ENCODE measurements around the gene WBP2.

Gene WBP2

DNA sequence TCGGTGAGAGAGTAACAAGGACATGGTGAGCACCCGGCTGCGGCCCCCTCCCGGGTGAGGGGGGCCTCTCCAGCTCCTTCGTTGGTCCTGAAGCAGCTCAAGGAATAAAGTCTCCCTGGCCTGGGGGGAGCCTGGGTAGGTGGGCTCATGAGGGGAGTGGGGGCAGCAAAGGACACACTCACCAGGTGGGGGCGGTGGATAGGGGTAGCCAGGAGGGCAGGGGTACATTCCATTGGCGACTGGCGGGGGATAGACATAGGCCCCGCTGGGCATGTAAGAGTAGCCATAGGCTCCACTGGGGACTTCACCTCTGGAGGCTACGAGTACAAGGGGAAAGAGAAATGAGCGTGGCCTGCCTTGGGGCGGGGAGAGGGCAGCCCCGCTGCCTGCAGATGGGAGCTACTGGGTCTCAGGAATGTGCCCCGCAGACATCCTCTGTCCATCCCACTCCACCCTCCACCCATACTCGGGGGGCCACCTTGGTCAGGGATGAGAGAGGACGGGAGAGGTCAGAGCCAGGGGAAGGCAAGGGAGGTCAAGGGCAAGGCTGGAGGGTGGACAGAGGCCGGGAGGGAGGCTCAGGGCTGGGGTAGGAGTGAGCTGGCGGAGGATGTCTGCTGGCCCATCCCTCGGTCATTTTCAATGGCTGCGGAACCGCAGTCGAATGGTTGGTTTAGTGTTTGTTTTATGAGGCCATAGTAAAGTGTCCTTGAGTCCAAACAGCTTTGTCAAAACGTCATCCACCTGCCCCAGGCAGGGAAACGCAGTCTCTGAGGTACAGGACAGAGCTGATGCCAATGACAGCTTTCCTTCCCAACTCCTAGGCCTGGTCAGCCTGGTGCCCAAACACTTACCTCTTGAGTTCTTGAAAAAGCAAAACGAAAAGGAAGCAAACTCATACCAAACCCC lies 7.3 kb downstream of the WBP2 start:
- DNase-seq (ENCODE audit: low read depth): no peak
- H3K4me3 ChIP-seq (ENCODE audit: low read depth, low read length): no peak overlapping the region

DNA sequence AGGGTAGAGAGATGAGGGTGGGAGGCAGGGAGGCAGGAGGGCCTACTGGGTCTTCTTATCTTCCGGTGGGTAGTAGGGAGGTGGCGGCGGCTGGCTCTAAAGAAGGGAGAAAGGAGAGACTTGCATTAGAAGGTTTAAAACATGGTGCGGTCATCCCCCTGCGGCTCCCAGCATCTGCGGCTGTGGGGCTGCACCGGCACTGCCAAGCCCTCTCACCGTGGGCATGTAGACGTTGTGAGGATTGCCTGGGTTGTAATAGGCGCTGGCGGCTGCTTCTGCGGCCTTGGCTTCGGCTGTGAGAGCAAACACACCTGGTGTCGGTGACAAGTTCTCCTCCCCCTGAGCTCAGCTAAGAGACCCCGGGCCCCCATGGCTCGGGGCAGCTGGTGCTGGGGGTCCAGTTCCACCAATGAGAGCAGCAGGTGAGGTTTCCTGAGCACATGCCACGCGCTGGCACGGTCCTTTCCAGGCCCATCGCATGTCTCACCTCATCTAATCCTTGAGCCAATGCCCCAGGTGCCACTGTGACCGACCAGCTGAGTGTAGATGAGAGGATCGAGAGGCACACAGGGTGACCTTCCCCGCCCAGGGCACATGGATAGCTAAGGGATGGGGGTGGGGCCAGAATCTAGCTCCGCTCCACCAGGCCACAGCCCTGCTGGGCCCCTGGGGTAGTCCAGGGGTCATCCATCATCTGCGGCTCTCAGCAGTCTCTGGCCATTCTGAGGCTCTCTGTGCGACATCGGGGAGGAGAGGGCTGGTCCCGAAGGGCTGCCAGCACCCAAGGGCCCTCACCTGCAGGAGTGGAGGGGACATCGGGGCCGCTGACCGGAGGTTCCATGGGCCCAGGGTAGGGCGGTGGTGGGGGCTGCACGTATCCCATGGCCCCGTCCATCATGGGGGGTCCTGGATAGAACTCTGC lies 8.2 kb downstream of the WBP2 start:
- no peak for DNase-seq (ENCODE audit: low read depth)
- H3K4me3 ChIP-seq (ENCODE audit: low read depth, low read length): no peak overlapping the region

- DNase-seq (ENCODE audit: low read depth): no peak
- H3K4me3 ChIP-seq (ENCODE audit: low read depth, low read length): no peak overlapping the region
Observed at GRCh38 chr17:75845933-75846691, 9.0 kb downstream of the WBP2 start.

GRCh38 chr17:75845058-75845711 lies 9.9 kb downstream of the WBP2 start:
- DNase-seq (ENCODE audit: low read depth): no peak
- no peak overlapping the region for H3K4me3 ChIP-seq (ENCODE audit: low read depth, low read length)

GRCh38 chr17:75844530-75845057 lies 10.5 kb downstream of the WBP2 start:
- H3K4me3 ChIP-seq (ENCODE audit: low read depth, low read length): no peak overlapping the region
- DNase-seq (ENCODE audit: low read depth): no peak

- H3K4me3 ChIP-seq (ENCODE audit: low read depth, low read length): no peak within 1 kb of the TSS
- DNase-seq (ENCODE audit: low read depth): no peak
Observed at GRCh38 chr17:75843577-75844529, 11.3 kb downstream of the WBP2 start, which contains the start of gene UNC13D. UNC13D (minus strand) TSS chr17:75844404; CDS start chr17:75844337, 67 bp downstream.

DNA sequence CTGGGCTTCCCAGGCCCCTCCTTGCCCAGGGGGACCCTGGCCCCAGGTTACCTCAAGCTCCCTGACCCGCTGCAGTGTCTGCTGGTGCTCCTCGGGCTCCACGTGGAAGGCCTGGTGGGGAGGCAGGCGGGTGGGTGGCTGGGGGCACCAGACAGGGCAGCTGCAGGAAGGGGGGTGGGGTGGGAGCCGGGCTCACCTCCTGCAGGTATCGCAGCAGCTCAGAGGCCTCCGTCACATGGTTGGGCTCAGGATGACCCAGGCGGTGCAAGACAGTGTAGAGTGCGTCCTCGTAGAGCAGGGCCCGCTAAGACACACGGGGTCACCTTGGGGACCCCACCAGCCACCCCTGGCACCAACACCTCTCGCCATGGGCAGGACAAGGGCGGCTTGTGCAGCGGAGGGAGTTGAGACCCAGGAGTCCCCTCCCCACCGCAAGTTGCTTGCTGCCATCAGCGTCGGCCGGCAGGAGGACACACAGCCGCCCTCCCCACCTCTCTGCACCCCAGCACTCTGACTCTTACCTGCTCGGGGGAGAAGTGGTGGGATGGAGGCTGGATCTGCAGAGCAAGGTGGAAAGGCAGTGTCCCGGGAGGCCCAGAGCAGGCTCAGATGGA lies 12.1 kb downstream of the WBP2 start:
- no peak for DNase-seq (ENCODE audit: low read depth)

GRCh38 chr17:75842411-75842810 lies 12.7 kb downstream of the WBP2 start:
- DNase-seq (ENCODE audit: low read depth): no peak
- H3K4me3 ChIP-seq (ENCODE audit: low read depth, low read length): no peak overlapping the region

More for the DNA sequence above, 12.1 kb downstream of the WBP2 start:
- H3K4me3 ChIP-seq (ENCODE audit: low read depth, low read length): no peak overlapping the region

DNA sequence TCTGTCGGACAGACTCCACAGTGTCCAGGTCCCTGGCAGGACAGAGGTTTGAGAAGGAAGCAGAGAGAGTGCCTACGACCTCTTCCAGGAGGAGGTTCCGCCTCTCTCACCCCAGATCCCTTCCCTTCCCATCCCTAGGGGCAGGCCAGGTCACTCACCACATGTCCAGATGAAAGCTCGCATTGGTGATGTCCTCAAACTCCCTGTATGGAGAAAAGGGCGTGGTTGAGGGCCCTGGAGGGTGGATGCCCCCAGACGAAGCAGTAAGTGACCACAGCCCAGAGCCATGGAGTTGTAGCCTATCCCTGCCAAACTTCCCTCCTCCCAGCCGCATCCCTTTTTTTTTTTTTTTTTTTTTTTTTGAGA lies 14.4 kb downstream of the WBP2 start:
- no peak for DNase-seq (ENCODE audit: low read depth)
- no peak overlapping the region for H3K4me3 ChIP-seq (ENCODE audit: low read depth, low read length)

DNA sequence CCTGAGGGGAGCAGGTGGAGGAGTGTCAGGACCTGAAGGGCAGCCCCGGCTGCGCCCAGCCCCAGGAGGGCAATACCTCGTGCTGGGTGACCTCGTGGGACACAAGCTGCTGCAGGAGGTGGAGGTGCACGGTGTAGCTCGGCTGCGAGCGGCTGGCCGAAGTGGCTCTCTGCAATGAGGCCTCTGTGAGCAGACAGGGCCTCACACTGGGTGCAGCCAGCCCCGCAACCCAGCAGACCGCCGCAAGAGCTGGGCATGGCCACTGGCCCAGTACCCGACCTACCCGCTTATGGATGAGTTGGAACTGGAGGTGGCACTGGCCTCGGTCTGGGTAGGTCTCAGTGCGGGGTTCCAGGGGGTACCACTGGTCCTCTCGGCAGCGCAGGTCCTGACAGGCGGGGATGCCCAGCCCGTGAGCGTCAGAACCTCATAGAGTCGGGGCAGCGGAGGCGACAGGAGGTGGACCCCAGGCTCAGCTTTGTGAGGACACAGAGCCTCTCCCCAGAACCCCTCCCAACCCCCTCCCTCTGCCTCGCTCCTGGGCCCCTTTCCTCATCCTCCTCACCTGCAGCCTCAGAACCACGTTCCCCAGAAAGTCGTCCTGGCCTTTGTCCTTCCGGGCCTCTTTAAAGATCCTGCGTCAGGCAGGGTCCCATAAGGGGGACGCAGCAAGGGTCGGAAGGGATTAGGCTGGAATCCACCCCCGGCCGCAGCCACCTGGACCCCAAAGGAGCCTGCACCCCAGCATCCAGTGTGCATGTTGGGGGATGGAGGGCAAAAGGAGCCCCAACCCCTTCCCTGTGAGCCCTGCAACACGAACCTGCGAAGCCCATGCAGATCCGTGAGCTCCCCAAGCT lies 15.0 kb downstream of the WBP2 start:
- DNase-seq (ENCODE audit: low read depth): no peak
- H3K4me3 ChIP-seq (ENCODE audit: low read depth, low read length): no peak overlapping the region

GRCh38 chr17:75838410-75838809 lies 16.7 kb downstream of the WBP2 start:
- no peak for DNase-seq (ENCODE audit: low read depth)
- H3K4me3 ChIP-seq (ENCODE audit: low read depth, low read length): no peak overlapping the region

DNA sequence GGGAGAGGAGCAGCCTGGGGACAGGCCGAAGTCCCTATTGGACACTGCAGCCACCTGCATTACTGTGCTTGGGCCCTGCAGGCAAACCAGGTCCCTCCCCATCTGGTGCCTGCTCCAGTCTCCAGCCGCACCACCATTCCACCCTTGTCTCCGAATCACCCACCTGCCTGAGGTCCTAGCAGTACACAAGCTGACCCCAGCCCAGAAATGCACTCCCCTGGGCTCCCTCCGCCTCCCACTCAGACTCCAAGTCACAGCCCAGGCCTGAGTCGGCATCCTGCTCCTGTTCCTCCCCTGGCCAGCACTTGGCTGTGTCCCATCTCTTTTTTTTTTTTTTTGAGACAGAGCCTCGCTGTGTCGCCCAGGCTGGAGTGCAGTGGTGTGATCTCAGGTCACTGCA lies 17.2 kb downstream of the WBP2 start:
- no peak overlapping the region for H3K4me3 ChIP-seq (ENCODE audit: low read depth, low read length)

GRCh38 chr17:75836605-75837004 lies 18.5 kb downstream of the WBP2 start:
- H3K4me3 ChIP-seq (ENCODE audit: low read depth, low read length): no peak overlapping the region
- DNase-seq (ENCODE audit: low read depth): no peak

More for the DNA sequence above, 17.2 kb downstream of the WBP2 start:
- DNase-seq (ENCODE audit: low read depth): no peak

GRCh38 chr17:75835654-75835987 lies 19.5 kb downstream of the WBP2 start:
- no peak overlapping the region for H3K4me3 ChIP-seq (ENCODE audit: low read depth, low read length)
- DNase-seq (ENCODE audit: low read depth): no peak

- no peak for DNase-seq (ENCODE audit: low read depth)
- H3K4me3 ChIP-seq (ENCODE audit: low read depth, low read length): no peak overlapping the region
Observed at GRCh38 chr17:75834928-75835653, 20.0 kb downstream of the WBP2 start.

GRCh38 chr17:75834279-75834920 lies 20.7 kb downstream of the WBP2 start:
- no peak overlapping the region for H3K4me3 ChIP-seq (ENCODE audit: low read depth, low read length)
- no peak for DNase-seq (ENCODE audit: low read depth)

All from skeletal muscle cell (primary cell).